Fibroblast of the aortic adventitia (primary cell): ENCODE measurements around the gene GRIK1. TPM values are rescaled to one million over a fixed set of nuclear protein-coding genes. Genes with fewer than 3 reads are reported as not detected.

Source experiments
- DNase-seq: peaks from one replicate; pipeline ENCODE4 v3.0.0-alpha.2; 2010; ENCODE audit warnings: low read depth
- H3K4me3 ChIP-seq: 2 replicates; pipeline ENCODE4 v1.5.1; 2011; ENCODE audit warnings: low read depth, mild to moderate bottlenecking, control low read depth, low read length, moderate library complexity
- CTCF ChIP-seq: IDR thresholded peaks from 2 replicates; pipeline ENCODE4 v1.5.1; 2011; ENCODE audit warnings: mild to moderate bottlenecking, low read length, control low read depth, inconsistent platforms; ENCODE audit not compliant: insufficient read depth
- total RNA-seq: library from RNA; depleted of rRNA; stranded (reverse); fragments of >200 nt; gene quantifications from 2 replicates; pipeline ENCODE4 v1.2.3, GENCODE V29; 2012; ENCODE audit warnings: low replicate concordance

GRIK1 gene
- total RNA-seq, 1 donor = 0.81 TPM

DNA sequence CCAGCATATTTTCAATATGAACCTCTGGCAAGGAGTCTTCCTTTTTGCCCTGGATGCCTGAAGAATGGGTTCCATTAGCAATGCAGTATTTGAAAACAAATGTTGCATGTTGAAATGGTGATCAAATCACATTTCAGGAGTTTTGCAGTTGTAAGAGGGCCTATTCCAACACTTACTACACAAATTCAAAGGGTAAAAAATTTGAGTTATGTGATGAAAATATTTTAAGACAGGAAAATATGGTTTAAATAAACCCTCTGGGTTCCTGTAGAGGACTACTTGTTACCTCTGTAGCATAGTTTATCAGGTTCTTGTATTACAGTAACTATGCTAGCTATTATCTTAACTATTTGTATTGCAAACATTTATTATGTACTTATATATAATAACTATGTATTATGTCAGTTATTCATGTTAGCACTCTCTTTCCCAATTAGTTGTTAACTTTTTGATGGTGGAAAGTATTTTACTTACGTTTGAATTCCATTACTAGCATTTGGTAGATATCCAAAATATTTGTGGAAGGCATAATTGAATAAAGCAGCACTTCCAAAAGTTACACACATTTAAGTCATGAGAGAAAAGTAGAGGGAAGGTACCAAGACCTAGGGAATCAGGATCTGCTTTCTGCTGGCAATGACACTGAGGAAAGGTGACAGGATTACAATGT lies 312.9 kb downstream of the GRIK1 start:
- no peak overlapping the region for H3K4me3 ChIP-seq
- TF ChIP-seq CTCF = no peak
- DNase-seq = no peak

- no peak for TF ChIP-seq CTCF
- no peak for DNase-seq
- no peak overlapping the region for H3K4me3 ChIP-seq
These were observed 313.8 kb downstream of the GRIK1 start for GRCh38 chr21:29625990-29626389.

- H3K4me3 ChIP-seq = no peak overlapping the region
- TF ChIP-seq CTCF = no peak
- no peak for DNase-seq
These were observed 315.0 kb downstream of the GRIK1 start for GRCh38 chr21:29624776-29625175.

DNA sequence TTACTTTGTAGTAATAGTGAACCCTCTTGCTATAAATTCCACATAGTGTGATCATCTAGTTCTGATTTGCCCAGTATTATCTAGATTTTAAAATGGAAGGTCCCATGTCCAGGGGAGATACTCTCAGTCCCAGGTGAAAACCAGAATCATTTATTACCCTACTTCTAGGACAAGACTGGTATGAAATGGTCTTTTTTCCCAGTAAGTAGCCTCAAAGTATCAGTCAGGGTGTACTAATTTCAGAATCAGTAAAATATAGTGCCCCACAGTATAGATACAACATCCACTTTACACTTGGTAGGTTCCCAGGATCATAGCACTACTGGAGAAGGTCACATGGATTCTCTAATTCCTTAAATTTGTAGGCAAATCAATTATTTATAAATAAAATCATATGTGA lies 318.3 kb downstream of the GRIK1 start:
- no peak for DNase-seq
- TF ChIP-seq CTCF = no peak
- no peak overlapping the region for H3K4me3 ChIP-seq

DNA sequence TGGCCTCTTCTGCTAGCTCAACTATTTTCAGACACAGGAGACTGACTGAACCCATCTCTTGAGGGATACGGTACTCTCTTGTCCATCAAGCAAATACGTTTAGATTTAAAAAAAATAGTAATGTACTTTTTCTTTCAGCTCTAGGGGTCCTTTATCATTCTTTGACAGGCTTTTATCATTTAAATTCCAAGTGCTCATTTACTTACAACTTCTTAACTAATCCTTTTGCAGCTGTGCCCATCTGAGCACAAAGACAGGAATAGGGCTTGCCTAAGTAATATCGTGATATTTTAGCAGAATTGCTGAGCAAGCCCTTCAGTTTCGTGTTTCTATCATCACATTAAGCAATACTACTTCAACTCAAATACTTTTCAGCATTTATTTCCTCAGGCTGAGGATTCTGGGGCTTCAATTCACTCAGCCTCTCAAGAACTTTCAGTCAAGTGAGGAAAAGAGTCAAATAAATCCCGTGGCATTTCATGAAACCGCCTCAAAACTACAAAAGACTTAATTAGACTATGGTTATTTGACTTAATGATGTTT lies 323.5 kb downstream of the GRIK1 start:
- no peak for DNase-seq
- no peak for TF ChIP-seq CTCF
- H3K4me3 ChIP-seq = no peak overlapping the region

GRCh38 chr21:29613877-29614276 lies 325.9 kb downstream of the GRIK1 start:
- TF ChIP-seq CTCF = no peak
- no peak for DNase-seq

GRCh38 chr21:29613021-29613420 lies 326.8 kb downstream of the GRIK1 start:
- DNase-seq = peak; percentile 31
- no peak for TF ChIP-seq CTCF
- no peak overlapping the region for H3K4me3 ChIP-seq

More at GRCh38 chr21:29613877-29614276, 325.9 kb downstream of the GRIK1 start:
- no peak overlapping the region for H3K4me3 ChIP-seq
